Activated CD4-positive, CD25-positive, alpha-beta regulatory T cell treated with anti-CD3 and anti-CD28 coated beads, Interleukin-2, amount 50 U/mL, for 24 hours (primary cell): ENCODE data around the gene MAML2.

Experiments used
- ATAC-seq, 2 donors: fragments of 150-1000 bp; cut with Tn5 transposase; one replicate each; pipeline ENCODE4 v1.10.0; 2021; ENCODE audit warnings: mild to moderate bottlenecking in 1 of 2, moderate library complexity in 1 of 2

The MAML2 gene

GRCh38 chr11:95930948-95931347 lies 412.0 kb downstream of the MAML2 start:
- ATAC-seq: no peak

GRCh38 chr11:95926726-95927125 lies 416.3 kb downstream of the MAML2 start:
- no peak for ATAC-seq
